ENCODE measurements around the gene TMCC3. TPM values are rescaled to one million over a fixed set of nuclear protein-coding genes. Genes with fewer than 3 reads are reported as not detected.
"Not testable (repeated sequence)": the region's sequence is repeated elsewhere in the genome, so short reads cannot be mapped to it uniquely, and the experiment has no call there.

TMCC3 gene
- total and polyA plus RNA-seq, 2 experiments from 2014 or later = 0.60 to 0.79 TPM

GRCh38 chr12:94617101-94617500, 33.3 kb downstream of the TMCC3 start:
- DNase-seq (ENCODE audit: low read depth in 1 of 2, low spot score in 1 of 2) = no peak
- TF ChIP-seq CTCF (IDR thresholded peaks at IDR 0.05; ENCODE audit: low read depth, low read length) = no peak
- Histone ChIP-seq H3K36me3 (no peaks in the 10 kb centered on the region), H3K4me3 (no peak overlapping the region), H3K27me3 (no peaks in the 10 kb centered on the region), H3K27ac (no peak overlapping the region), H3K4me1 (ENCODE audit: low read depth) (peaks cover 42% of the 10 kb centered on the region), H3K9me3 (ENCODE audit: low read depth) (no peaks in the 10 kb centered on the region)

- H3K36me3 ChIP-seq = no peaks in the 10 kb centered on the region
- H3K4me1 ChIP-seq (ENCODE audit: low read depth) = peaks cover 35% of the 10 kb centered on the region
- DNase-seq (ENCODE audit: low read depth in 1 of 2, low spot score in 1 of 2) = peak; percentile 20 to 51
- H3K27me3 ChIP-seq = no peaks in the 10 kb centered on the region
- H3K9me3 ChIP-seq (ENCODE audit: low read depth) = no peaks in the 10 kb centered on the region
- no peak overlapping the region for H3K4me3 ChIP-seq
- TF ChIP-seq CTCF (IDR thresholded peaks at IDR 0.05; ENCODE audit: low read depth, low read length) = no peak
- H3K27ac ChIP-seq = no peak overlapping the region
These were observed 34.1 kb downstream of the TMCC3 start for GRCh38 chr12:94616203-94616729.

GRCh38 chr12:94615260-94616181, 34.8 kb downstream of the TMCC3 start:
- H3K36me3 ChIP-seq = no peaks in the 10 kb centered on the region
- peaks cover 35% of the 10 kb centered on the region for H3K4me1 ChIP-seq (ENCODE audit: low read depth)
- no peak overlapping the region for H3K27ac ChIP-seq
- no peak for TF ChIP-seq CTCF (IDR thresholded peaks at IDR 0.05; ENCODE audit: low read depth, low read length)
- no peak overlapping the region for H3K4me3 ChIP-seq
- no peaks in the 10 kb centered on the region for H3K9me3 ChIP-seq (ENCODE audit: low read depth)
- DNase-seq (ENCODE audit: low read depth in 1 of 2, low spot score in 1 of 2) = peak; percentile 23 to 55
- no peaks in the 10 kb centered on the region for H3K27me3 ChIP-seq

- Histone ChIP-seq H3K9me3 (ENCODE audit: low read depth) (no peaks in the 10 kb centered on the region), H3K4me3 (no peak overlapping the region), H3K27ac (peak overlapping the region; percentile 47), H3K27me3 (no peaks in the 10 kb centered on the region), H3K4me1 (ENCODE audit: low read depth) (peaks cover 33% of the 10 kb centered on the region), H3K36me3 (no peaks in the 10 kb centered on the region)
- peak; percentile 28 to 32 for DNase-seq (ENCODE audit: low read depth in 1 of 2, low spot score in 1 of 2)
- TF ChIP-seq CTCF (IDR thresholded peaks at IDR 0.05; ENCODE audit: low read depth, low read length) = no peak
These were observed 36.1 kb downstream of the TMCC3 start for GRCh38 chr12:94614288-94614721.

GRCh38 chr12:94609917-94610443, 40.4 kb downstream of the TMCC3 start:
- DNase-seq (ENCODE audit: low read depth in 1 of 2, low spot score in 1 of 2) = no peak
- no peaks in the 10 kb centered on the region for H3K27me3 ChIP-seq
- no peak overlapping the region for H3K27ac ChIP-seq
- no peaks in the 10 kb centered on the region for H3K9me3 ChIP-seq (ENCODE audit: low read depth)
- H3K4me3 ChIP-seq = no peak overlapping the region
- H3K36me3 ChIP-seq = no peaks in the 10 kb centered on the region
- peaks cover 11% of the 10 kb centered on the region for H3K4me1 ChIP-seq (ENCODE audit: low read depth)
- TF ChIP-seq CTCF (IDR thresholded peaks at IDR 0.05; ENCODE audit: low read depth, low read length) = no peak

- H3K9me3 ChIP-seq (ENCODE audit: low read depth); DNase-seq (ENCODE audit: low read depth in 1 of 2, low spot score in 1 of 2); H3K4me1 ChIP-seq (ENCODE audit: low read depth); H3K36me3 ChIP-seq; H3K4me3 ChIP-seq; H3K27ac ChIP-seq; H3K27me3 ChIP-seq: not testable (repeated sequence)
These were observed 43.5 kb downstream of the TMCC3 start for GRCh38 chr12:94606810-94607209.

Data from cardiac muscle cell (in vitro differentiated cells and primary cell).